KMS-11 (cell line): ENCODE data around the gene SCTR.

Source experiments
- H2AFZ ChIP-seq: fragments of 200-600 bp; sonication (generic); 2 replicates; pipeline ENCODE4 v1.6.1; 2016; ENCODE audit warnings: antibody characterized with exemption, mixed run types, low read depth
- H3K27ac ChIP-seq: fragments of 200-600 bp; sonication (generic); 2 replicates; pipeline ENCODE4 v1.6.1; 2016; ENCODE audit warnings: mild to moderate bottlenecking, mixed run types
- H3K27me3 ChIP-seq: fragments of 200-600 bp; sonication (generic); 2 replicates; pipeline ENCODE4 v1.6.1; 2017; ENCODE audit warnings: mild to moderate bottlenecking, low read depth, mixed run types, moderate library complexity; ENCODE audit not compliant: insufficient read depth
- H3K36me3 ChIP-seq: fragments of 200-600 bp; sonication (generic); 2 replicates; pipeline ENCODE4 v1.6.1; 2017; ENCODE audit warnings: mild to moderate bottlenecking, mixed run types; ENCODE audit not compliant: insufficient read depth
- H3K4me1 ChIP-seq: fragments of 200-600 bp; sonication (generic); 2 replicates; pipeline ENCODE4 v1.6.1; 2016; ENCODE audit warnings: mild to moderate bottlenecking, low read depth, mixed run types; ENCODE audit not compliant: poor library complexity, severe bottlenecking
- H3K4me2 ChIP-seq: fragments of 200-600 bp; sonication (generic); 2 replicates; pipeline ENCODE4 v1.7.0; 2016; ENCODE audit warnings: mild to moderate bottlenecking, mixed run types
- H3K4me3 ChIP-seq: fragments of 200-600 bp; sonication (generic); IDR thresholded peaks from 2 replicates; pipeline ENCODE4 v1.6.1; 2017; ENCODE audit warnings: low read depth, low read length, mixed read lengths; ENCODE audit not compliant: insufficient read depth
- H3K79me2 ChIP-seq: fragments of 200-600 bp; sonication (generic); 2 replicates; pipeline ENCODE4 v1.6.1; 2016; ENCODE audit warnings: low read depth, mixed run types; ENCODE audit not compliant: insufficient read depth
- H3K9ac ChIP-seq: fragments of 200-600 bp; sonication (generic); 2 replicates; pipeline ENCODE4 v1.6.1; 2016; ENCODE audit warnings: mild to moderate bottlenecking, mixed run types
- H4K20me1 ChIP-seq: fragments of 200-600 bp; sonication (generic); 2 replicates; pipeline ENCODE4 v1.6.1; 2016; ENCODE audit warnings: mild to moderate bottlenecking, mixed run types; ENCODE audit not compliant: insufficient read depth
- CTCF ChIP-seq: fragments of 200-600 bp; sonication (generic); conservative IDR thresholded peaks from 2 replicates; pipeline ENCODE4 v1.6.1; 2017; ENCODE audit warnings: low read depth, mild to moderate bottlenecking, antibody characterized with exemption, low read length, moderate library complexity, mixed read lengths

The SCTR gene

DNA sequence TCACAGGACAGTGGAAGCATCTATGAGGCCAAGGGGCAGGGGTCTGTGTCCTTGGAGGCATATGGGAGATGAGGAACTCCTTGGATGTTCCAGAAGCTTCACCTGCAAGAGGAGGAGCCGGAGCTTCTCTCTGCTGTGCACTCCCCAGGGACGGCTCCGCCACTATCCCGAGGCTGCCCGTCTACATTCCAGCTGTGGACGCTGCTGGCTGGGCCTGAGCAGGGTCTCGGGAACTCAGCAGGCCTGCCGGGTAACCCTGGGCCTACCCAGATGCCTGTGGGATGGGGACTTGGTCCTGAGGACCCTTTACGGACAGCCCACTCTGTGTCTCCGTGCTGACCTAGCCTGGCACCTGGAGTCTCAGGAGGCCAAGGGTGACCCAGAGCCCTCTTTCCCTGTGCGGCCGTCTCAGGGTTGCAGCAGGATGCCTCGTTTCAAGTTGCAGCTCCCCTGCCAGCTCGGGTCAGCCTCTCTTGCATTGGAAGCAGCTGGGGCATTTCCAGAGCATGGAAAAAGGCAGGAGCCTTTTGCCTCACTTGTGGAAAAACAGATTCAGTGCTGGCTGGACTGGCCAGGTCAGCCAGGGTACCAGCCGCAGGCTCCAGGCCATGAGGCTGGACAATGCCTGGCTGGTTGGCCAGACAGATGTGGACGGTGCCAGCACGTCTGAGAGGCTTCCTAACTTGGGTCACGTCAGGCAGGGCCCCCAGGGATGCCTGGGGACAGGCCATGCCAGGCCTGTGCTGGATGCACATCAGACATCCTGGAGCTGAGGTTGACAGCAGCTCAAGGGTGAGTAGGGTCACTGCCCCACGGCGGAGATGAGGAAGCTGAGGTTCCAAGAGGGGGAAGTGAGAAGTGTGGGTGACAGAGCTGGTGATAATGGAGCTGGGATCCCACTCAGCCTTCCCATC is 41.5 kb downstream of the SCTR start:
- TF ChIP-seq CTCF = no peak
- Histone ChIP-seq H3K4me1 (no peaks in the 10 kb centered on the region), H3K36me3 (no peaks in the 10 kb centered on the region), H3K27ac (no peak overlapping the region), H3K4me3 (no peak overlapping the region), H3K9ac (no peak overlapping the region), H3K4me2 (no peak overlapping the region), H3K79me2 (no peaks in the 10 kb centered on the region), H3K27me3 (no peaks in the 10 kb centered on the region), H2AFZ (no peak overlapping the region), H4K20me1 (no peaks in the 10 kb centered on the region)

DNA sequence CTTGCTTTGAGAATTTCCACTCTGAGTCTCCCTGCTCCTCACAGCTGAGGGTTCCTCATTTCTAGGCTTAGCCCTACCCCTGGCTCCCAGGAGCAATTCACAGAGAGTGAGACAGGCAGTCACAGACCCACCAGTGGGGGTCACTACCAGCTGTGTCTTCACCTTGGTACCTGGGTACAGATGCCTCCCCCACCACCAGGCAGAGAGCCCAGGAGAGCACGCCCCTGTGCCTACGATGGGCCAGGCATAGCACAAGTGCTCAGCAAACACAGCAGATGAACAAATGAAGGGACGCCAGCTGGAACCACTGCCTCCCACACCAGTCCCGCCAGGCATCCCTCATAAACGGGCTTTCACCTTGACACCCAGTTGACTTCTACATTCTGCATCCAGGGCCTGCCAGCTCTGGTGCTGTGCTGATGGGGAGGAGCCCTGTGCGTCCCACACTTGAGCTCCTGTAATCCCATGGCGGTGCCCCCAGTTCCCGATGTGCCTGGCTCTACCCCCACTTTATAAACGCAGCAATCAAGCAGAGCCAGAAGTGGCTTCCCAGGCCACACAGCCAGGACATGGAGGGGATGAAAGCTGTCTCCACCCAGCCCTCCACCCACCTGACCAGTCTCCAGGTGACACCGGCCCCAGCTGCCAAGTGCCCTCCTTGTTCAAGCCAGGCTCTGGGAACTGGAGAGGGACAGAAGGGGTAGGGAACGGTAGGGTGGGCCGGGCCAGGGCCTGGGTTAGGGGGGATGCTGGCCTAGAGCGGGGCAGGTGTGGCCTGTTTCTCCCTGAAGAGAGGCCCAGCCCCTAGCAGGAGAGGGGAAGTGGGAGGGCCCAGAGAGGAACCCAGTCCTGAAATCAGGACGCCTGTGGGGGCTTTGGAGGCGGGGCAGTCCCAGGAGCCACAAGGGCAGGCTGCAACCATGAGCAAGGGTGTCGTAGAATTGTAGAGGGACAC is 42.5 kb downstream of the SCTR start:
- H3K9ac ChIP-seq = no peak overlapping the region
- H3K4me3 ChIP-seq = no peak overlapping the region
- no peaks in the 10 kb centered on the region for H3K27me3 ChIP-seq
- H4K20me1 ChIP-seq = no peaks in the 10 kb centered on the region
- no peaks in the 10 kb centered on the region for H3K4me1 ChIP-seq
- H2AFZ ChIP-seq = no peak overlapping the region
- no peak overlapping the region for H3K27ac ChIP-seq
- no peak overlapping the region for H3K4me2 ChIP-seq
- TF ChIP-seq CTCF = no peak
- H3K36me3 ChIP-seq = no peaks in the 10 kb centered on the region
- H3K79me2 ChIP-seq = no peaks in the 10 kb centered on the region

DNA sequence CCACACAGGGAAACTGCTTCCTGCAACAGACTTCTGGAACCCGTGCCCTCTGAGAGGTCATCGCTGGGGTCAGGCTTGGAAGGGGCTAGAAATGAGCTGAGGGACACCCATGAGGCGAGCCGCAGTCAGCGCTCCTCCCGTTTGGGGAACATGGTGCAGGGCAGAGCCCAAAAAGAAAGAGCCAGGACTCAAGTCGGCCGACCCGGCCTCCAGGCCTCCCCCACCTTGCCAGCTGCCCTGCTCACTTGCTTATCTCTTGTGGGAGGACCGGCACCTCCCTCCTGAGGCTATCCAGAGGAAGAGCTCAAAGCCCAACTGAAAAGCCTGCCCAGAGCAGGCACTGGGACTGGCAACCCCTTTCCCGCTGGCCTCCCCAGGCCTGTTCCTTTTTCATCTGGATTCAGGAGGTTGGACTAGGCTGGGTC is 43.6 kb downstream of the SCTR start:
- no peak for TF ChIP-seq CTCF
- H3K79me2 ChIP-seq = no peaks in the 10 kb centered on the region
- H3K27me3 ChIP-seq = no peaks in the 10 kb centered on the region
- H3K4me1 ChIP-seq = no peaks in the 10 kb centered on the region
- H4K20me1 ChIP-seq = no peaks in the 10 kb centered on the region
- no peak overlapping the region for H3K27ac ChIP-seq
- H3K4me3 ChIP-seq = no peak overlapping the region
- no peak overlapping the region for H3K9ac ChIP-seq
- H3K4me2 ChIP-seq = no peak overlapping the region
- H3K36me3 ChIP-seq = no peaks in the 10 kb centered on the region
- H2AFZ ChIP-seq = no peak overlapping the region

GRCh38 chr2:119480184-119480583 is 44.1 kb downstream of the SCTR start:
- Histone ChIP-seq H3K4me2 (no peak overlapping the region), H3K27me3 (no peaks in the 10 kb centered on the region), H3K27ac (no peak overlapping the region), H3K4me3 (no peak overlapping the region), H3K36me3 (no peaks in the 10 kb centered on the region), H3K79me2 (no peaks in the 10 kb centered on the region), H3K4me1 (no peaks in the 10 kb centered on the region), H4K20me1 (no peaks in the 10 kb centered on the region), H2AFZ (no peak overlapping the region), H3K9ac (no peak overlapping the region)
- TF ChIP-seq CTCF = no peak
